Kidney epithelial cell (primary cell): ENCODE data around the gene KCNQ1. TPM values are rescaled to one million over a fixed set of nuclear protein-coding genes. Genes with fewer than 3 reads are reported as not detected.

Experiments
- DNase-seq: peaks from one replicate; pipeline ENCODE4 v3.0.0-alpha.2; 2010; ENCODE audit warnings: low read depth
- H3K27me3 ChIP-seq: 2 replicates; pipeline ENCODE4 v1.6.0; 2011; ENCODE audit warnings: low read length; ENCODE audit not compliant: control insufficient read depth, insufficient read depth
- H3K36me3 ChIP-seq: 2 replicates; pipeline ENCODE4 v1.5.1; 2011; ENCODE audit warnings: low read length; ENCODE audit not compliant: control insufficient read depth, insufficient read depth
- H3K4me3 ChIP-seq: 2 replicates; pipeline ENCODE4 v1.5.1; 2011; ENCODE audit warnings: low read depth, mild to moderate bottlenecking, control low read depth, low read length
- CTCF ChIP-seq: IDR thresholded peaks from 2 replicates; pipeline ENCODE4 v1.5.1; 2011; ENCODE audit warnings: mild to moderate bottlenecking, moderate library complexity, low read length, control low read depth, inconsistent platforms; ENCODE audit not compliant: insufficient read depth, poor library complexity, severe bottlenecking
- total RNA-seq: library from RNA; depleted of rRNA; stranded (reverse); fragments of >200 nt; gene quantifications from 2 replicates; pipeline ENCODE4 v1.2.3, GENCODE V29; 2015

Gene KCNQ1
- total RNA-seq, 1 donor from 2014 or later: 2.3 TPM

- no peak for DNase-seq
- Histone ChIP-seq H3K4me3 (no peak overlapping the region), H3K27me3 (peaks cover 37% of the 10 kb centered on the region), H3K36me3 (no peaks in the 10 kb centered on the region)
- no peak for TF ChIP-seq CTCF
These were observed 144.7 kb downstream of the KCNQ1 start for GRCh38 chr11:2589538-2589934.

- DNase-seq: no peak
- H3K27me3 ChIP-seq: peaks cover 37% of the 10 kb centered on the region
These were observed 145.5 kb downstream of the KCNQ1 start for GRCh38 chr11:2590131-2590964.

GRCh38 chr11:2590965-2591754, 146.4 kb downstream of the KCNQ1 start:
- peaks cover 36% of the 10 kb centered on the region for H3K27me3 ChIP-seq
- no peak for TF ChIP-seq CTCF

More at GRCh38 chr11:2590131-2590964, 145.5 kb downstream of the KCNQ1 start:
- Histone ChIP-seq H3K36me3 (no peaks in the 10 kb centered on the region), H3K4me3 (no peak overlapping the region)
- no peak for TF ChIP-seq CTCF

GRCh38 chr11:2591805-2592204, 147.0 kb downstream of the KCNQ1 start:
- DNase-seq: no peak
- TF ChIP-seq CTCF: no peak
- no peaks in the 10 kb centered on the region for H3K36me3 ChIP-seq
- H3K27me3 ChIP-seq: peaks cover 31% of the 10 kb centered on the region
- no peak overlapping the region for H3K4me3 ChIP-seq

More at GRCh38 chr11:2590965-2591754, 146.4 kb downstream of the KCNQ1 start:
- no peaks in the 10 kb centered on the region for H3K36me3 ChIP-seq
- DNase-seq: no peak
- no peak overlapping the region for H3K4me3 ChIP-seq

- H3K27me3 ChIP-seq: peaks cover 28% of the 10 kb centered on the region
- TF ChIP-seq CTCF: no peak
These were observed 148.0 kb downstream of the KCNQ1 start for GRCh38 chr11:2592559-2593392.

More at GRCh38 chr11:2592559-2593392, 148.0 kb downstream of the KCNQ1 start:
- no peak for DNase-seq
- Histone ChIP-seq H3K4me3 (no peak overlapping the region), H3K36me3 (no peaks in the 10 kb centered on the region)
